GM19395 (cell line): ENCODE data around the gene TLX2.
A peak's percentile ranks its signal among the peaks of the same experiment; 100 is the strongest.

ENCODE experiments used
- ATAC-seq: cut with Tn5 transposase; IDR thresholded peaks from one replicate; pipeline ENCODE4 v1.9.1; 2021; ENCODE audit warnings: mild to moderate bottlenecking, moderate library complexity; ENCODE audit not compliant: unreplicated experiment

TLX2 gene

DNA sequence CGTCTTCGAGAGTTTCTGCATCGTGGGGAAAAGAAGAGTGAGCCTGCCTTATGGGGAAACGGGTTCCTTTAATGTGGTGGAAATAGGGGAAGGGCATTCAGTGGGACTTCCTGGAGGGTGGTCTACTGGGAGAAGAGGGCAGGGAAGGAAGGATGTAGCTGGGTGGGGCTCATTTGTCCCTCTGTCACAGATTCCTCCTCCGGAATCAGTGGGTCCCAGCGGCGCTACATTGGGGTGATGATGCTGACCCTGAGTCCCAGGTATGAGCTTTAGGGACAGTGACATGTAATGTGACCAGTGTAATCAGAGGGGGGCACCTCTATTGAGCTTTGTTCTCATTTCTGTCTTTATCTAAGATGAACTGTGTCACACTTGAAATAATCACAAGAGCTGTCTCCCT, 17.4 kb downstream of the TLX2 start:
- no peak for ATAC-seq

DNA sequence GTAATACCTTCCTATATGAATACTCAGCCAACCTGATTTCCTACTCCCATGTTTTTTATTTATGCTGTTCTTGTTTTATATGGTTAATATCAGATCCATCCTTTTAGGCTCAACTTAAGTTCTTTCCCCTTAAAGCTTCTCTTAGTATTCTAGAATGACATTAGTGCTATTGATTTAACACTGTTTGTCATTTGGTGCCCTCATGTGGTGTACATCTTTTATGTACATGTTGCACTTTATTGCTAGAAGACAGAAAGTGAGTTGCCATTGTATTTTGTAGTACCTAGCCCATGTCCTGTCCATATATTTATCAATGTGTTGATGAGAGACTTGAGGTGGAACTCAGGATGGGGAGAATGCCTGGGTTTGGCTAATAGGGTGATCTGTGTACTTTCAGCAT, 18.0 kb downstream of the TLX2 start:
- no peak for ATAC-seq

DNA sequence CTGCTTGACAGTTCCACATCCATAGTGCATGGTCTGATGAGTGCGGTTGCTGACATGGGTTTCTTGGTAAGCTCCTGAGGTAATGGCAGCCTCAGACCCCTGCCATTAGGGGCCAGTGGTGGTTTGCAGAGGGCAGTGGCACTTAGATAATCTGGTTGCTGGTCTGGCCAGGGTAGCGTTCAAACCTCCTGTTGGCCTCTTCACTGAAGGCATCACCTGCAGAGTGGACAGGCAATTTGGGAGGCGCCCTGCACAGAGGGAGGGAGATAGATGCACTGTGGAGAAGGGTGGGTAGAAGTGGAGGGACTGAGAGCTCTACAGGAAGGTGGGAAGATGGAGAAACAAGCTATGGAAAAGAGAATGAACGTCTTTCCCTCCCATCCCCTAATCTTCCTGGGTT, 19.2 kb downstream of the TLX2 start:
- no peak for ATAC-seq

- ATAC-seq = no peak
These were observed 20.2 kb downstream of the TLX2 start for GRCh38 chr2:74534411-74534810.

DNA sequence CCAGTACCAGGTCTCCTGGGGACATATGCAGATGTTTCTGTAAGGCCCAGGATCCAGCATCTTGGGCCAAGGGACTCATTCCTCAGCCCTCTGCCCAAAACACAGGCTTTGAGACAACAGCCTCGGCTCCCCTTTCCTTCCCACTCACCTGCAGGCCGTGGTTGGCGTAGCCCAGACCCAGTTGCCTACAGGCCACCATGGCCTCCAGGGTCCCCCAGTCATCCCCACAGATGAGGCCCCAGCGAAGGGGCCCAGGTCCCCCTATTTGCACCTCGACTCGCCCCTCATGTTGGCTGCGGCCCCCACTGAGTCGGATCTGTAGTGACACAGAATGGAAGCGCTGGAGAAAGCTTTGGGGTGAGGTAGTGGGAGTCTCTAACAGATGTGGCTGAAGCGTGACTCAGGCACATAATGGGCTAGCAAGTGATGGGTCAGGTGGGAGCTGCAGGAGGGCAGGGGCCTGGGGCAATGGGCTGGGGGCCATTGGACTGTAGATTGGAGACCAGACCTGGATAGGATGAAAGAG, 21.3 kb downstream of the TLX2 start:
- no peak for ATAC-seq

DNA sequence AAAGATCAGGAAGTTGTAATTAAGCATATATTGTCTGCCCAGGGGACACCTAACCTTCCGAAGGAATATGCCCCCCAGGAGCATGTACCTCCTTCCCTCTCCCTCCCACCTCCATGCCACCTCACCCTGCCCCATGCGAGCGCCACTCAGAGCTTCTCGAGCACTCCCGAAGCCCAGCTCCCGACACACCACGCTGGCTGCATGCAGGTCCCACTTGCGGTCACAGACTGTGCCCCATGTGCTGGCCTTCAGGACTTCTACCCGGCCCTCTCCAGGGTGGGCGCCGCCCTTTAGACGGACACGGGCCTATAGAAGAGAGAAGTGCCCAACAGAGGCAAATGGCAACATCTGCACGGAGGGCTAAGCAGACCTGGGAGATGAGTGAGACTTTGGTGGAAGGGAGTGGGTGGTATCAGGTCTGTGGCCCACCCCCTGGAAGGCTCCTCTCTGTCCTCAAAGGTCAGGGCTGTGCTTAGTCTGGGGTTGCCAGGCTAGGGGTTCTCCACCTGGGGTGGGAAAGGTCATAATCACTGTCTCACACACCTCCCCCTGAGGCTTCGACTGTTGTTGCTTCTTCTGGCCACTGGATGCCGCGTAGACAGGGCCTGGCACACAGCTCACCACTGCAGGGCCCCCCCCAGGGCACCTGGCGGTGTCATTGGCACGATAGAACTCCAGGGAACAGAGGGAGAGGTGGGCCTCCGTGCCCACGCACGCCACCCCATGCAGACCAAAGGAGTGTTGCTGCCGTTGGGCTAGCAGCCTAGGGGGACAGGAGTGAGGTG, 22.1 kb downstream of the TLX2 start:
- no peak for ATAC-seq

DNA sequence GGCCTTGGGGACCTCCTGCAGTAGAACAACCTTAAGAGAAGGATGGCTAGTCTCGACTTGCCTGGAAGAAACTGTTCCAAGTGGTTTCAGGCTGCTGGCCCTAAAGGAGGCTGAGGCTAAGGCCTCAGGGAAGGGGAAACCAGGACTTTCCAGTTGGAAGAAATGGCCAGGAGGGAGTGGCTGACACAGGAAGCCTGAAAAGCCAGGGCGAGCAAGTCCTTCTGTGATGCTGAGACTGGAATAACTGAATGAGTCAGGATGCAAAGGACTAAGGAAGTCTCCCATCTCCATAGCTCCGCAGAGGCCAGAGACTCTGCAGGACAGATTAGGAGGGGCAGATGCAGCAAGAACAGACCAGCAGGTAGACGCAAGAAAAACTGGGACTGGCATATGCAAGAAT, 22.9 kb downstream of the TLX2 start:
- no peak for ATAC-seq

DNA sequence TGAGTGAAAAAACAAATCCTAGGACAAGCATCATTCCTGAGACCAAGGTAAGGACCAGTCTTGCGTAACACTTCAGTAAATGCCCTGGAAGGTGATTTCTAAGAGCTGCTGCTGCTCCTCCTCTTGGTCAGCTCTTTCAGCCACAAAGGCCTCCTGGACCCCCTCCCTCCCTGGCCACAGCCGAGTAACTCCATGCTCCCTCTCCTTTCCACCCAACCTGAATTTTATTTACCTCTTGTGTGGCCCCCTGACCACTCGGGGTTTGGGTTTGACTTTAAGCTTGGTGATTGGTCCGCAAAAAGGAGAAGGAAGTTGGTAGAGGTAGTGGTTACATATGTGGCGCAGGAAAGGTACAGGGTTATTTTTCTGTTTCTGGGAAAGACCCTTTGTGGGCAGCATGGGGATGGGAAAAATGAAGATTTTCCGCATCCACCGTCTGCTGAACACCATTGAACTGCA, 24.7 kb downstream of the TLX2 start:
- no peak for ATAC-seq

DNA sequence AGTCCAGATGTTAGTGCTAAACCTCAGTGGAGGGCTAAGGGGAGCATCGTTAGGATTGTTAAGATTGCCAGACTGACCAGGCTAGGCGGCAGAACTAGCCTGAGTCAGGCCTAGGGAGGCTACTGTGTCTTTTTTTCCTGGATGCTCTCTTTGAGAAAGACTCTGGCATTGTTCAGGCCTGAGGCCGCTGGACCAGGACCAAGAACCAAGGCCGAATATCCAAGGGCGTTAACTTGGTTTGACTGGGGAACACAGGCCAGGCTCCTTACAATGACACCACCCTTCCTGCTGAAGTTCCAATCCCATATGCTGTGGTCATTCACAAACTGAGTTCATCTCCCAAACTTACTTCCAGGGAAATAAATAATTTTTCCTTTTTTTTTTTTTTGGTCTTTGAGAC, 26.0 kb downstream of the TLX2 start:
- no peak for ATAC-seq

- no peak for ATAC-seq
These were observed 28.7 kb downstream of the TLX2 start for GRCh38 chr2:74542978-74543377.

DNA sequence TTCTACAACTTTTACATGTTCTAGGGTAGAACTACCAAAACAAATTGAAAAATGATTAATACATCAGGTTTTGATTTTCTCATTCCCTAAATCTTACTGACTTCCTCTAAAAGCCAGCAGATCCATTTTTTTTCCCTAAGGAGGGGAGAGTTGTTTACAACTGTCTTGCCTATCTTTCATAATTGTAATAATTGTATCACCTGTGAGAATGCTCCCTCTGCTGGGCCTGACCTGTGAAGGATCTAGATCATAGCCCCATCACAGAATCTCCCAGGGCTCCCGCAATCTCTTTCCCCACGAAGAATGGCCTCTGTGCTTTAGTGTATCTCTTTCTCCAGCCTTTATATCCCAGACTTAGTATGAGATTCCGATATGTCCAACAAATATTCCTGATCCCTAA, 30.4 kb downstream of the TLX2 start:
- ATAC-seq = no peak

GRCh38 chr2:74546004-74546403, 31.8 kb downstream of the TLX2 start:
- ATAC-seq = no peak

- ATAC-seq = no peak
These were observed 34.1 kb downstream of the TLX2 start for GRCh38 chr2:74548285-74548899.

GRCh38 chr2:74548900-74549826, 34.9 kb downstream of the TLX2 start:
- no peak for ATAC-seq

DNA sequence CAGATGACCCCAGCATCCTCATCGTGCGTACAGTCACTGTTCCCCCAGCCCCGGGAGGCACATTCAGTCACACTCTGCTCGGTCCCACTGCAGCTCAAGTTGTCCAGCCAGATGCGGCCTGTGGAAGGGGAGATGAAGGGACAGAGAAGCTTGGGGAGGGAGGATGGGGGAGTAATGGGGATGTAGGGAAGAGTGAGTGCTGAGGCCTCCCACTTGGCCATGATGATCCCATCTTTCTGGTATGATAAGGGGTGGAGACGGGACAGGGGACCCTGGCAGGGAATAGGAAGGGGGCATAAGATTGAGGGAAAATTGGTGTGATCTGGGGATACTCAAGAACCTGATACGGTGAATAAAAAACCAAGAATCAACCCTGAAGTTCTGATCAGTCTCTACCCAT, 36.0 kb downstream of the TLX2 start:
- ATAC-seq = no peak

- ATAC-seq = no peak
These were observed 37.3 kb downstream of the TLX2 start for GRCh38 chr2:74551530-74551929.

DNA sequence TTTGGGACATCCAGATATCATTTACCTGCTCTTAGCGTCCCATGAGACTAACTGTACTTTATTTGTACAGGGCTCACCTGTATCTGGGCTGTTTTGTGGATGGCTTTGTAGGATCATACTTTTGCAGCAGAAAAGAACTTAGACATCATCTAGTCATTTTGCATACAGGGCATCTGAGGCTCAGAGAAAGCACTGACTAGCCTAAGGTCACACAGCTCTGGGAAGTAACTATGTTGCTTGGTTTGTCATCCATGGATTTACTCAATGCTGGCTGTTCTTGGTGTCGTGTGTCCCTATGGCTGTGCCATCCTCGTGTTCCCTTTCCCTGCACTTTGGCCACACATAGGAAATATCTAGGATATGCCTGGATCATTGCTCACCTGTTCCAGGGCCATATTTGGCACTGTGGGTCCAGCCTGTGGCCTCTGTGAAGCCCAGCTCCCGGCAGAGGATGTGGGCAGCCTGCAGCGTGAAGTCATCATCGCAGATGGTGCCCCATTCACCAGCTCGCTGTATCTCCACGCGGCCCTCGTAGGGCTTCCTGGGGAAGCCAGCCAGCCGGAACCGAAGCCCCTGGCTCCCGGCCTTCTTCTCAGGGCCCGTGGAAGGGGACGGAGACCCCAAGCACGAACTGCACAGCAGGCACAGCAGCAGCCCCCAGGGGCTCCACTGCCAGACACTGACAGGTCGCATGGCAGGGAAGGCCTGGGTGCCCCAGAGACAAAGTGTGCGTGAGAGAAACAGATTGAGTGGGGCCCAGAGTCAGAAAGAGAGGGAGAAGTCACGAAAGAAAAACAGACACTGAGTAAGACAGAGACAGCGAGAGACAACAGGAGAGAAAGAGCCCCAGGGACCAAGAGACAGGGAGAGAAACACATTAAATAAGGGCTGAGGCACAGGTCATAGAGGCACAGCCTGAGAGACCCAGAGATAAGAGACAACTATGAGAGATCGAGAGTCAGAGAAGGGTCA, 38.0 kb downstream of the TLX2 start:
- peak; percentile 37 for ATAC-seq

- peak; percentile 33 for ATAC-seq
These were observed 38.9 kb downstream of the TLX2 start for GRCh38 chr2:74552914-74553811.
